ENCODE results near the gene ARID3C. TPM values are rescaled to one million over a fixed set of nuclear protein-coding genes. Genes with fewer than 3 reads are reported as not detected.

ARID3C gene
- total and polyA plus RNA-seq, 2 of the 8 experiments (the other 6 are each of a cell fraction or from before 2014, with no cell fraction given) = 0.08 TPM; not detected in 1

DNA sequence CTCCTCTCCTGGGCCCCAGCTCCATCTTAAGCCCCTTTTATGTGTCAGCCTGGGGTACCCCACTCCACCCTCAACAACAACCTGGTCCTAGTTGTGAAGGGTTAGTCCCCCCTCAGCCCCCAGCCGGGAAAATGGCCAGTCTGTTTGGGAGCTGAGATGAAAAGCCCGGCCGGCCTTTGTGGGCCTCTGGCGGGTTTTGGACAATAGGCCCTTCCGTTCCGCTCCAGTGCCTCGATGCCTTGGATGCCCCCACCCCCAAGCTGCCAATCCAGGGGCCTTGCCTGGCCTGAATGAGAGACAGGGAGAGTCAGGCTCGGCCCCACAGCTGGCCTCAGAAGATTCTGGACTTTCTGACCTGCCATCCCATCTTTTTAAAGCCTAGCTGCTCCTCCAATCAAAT lies 48.5 kb downstream of the ARID3C start:
- Histone ChIP-seq H2BK20ac (ENCODE audit: low read length) (no peak overlapping the region), H3K14ac (ENCODE audit: insufficient read length) (no peak overlapping the region), H4K5ac (ENCODE audit: insufficient read length, low read depth, low read length) (no peak overlapping the region), H3K27ac (ENCODE audit: low read depth, low read length) (no peak overlapping the region), H3K56ac (replicated peaks; ENCODE audit: insufficient read length, low read depth, low read length) (no peak overlapping the region), H3K23ac (ENCODE audit: insufficient read length) (no peak overlapping the region), H3K18ac (ENCODE audit: extremely low read depth, low read length) (no peak overlapping the region), H3K23me2 (ENCODE audit: low read depth, low read length) (peaks cover 19% of the 10 kb centered on the region; the same call in 1 of the 2 replicates), H3K4me1 (replicated peaks in 1 of 4; ENCODE audit: control insufficient read depth in 3 of 4, insufficient read depth in 4 of 4, low read length in 3 of 4) (peaks cover 12 to 42% (median 29%) of the 10 kb centered on the region in 4 experiments), H4K8ac (ENCODE audit: extremely low read depth, insufficient read depth, low read length) (no peak overlapping the region), H3K4me2 (ENCODE audit: insufficient read depth in 1 of 2, low read depth in 2 of 2, low read length in 2 of 2) (peak overlapping the region in 1 of 2 experiments; percentile 84; a peak in 2 of 4 replicates), H3K36me3 (ENCODE audit: control insufficient read depth in 2 of 4, insufficient read depth in 4 of 4, low read length in 3 of 4) (no peaks in the 10 kb centered on the region), H3K79me2 (ENCODE audit: control insufficient read depth in 1 of 2, insufficient read depth in 2 of 2, low read length in 2 of 2) (no peaks in the 10 kb centered on the region), H2BK120ac (replicated peaks; ENCODE audit: low read depth, low read length) (no peak overlapping the region), H3K4ac (replicated peaks; ENCODE audit: insufficient read length, low read depth, low read length) (no peak overlapping the region), H4K20me1 (replicated peaks in 1 of 2; ENCODE audit: control insufficient read depth in 1 of 2, insufficient read depth in 2 of 2, low read length in 2 of 2) (peaks cover 0 to 5% of the 10 kb centered on the region in 2 experiments), H3K4me3 (ENCODE audit: extremely low read depth in 1 of 4, insufficient read depth in 2 of 4, low read depth in 3 of 4, low read length in 4 of 4) (no peak overlapping the region), H3K27me3 (replicated peaks in 1 of 4; ENCODE audit: control insufficient read depth in 3 of 4, extremely low read depth in 1 of 4, insufficient read depth in 3 of 4, low read length in 3 of 4) (peaks cover 23 to 93% (median 81%) of the 10 kb centered on the region in 4 experiments), H2AFZ (ENCODE audit: low read length) (no peak overlapping the region), H3K9me3 (ENCODE audit: insufficient read depth in 2 of 2, low read depth in 1 of 2, low read length in 1 of 2) (no peaks in the 10 kb centered on the region), H3K9ac (replicated peaks in 1 of 4; ENCODE audit: extremely low read depth in 1 of 4, low read depth in 3 of 4, low read length in 3 of 4) (no peak overlapping the region), H2BK15ac (ENCODE audit: low read length) (no peak overlapping the region), H3K79me1 (ENCODE audit: low read depth, low read length) (no peaks in the 10 kb centered on the region), H2BK5ac (ENCODE audit: low read depth, low read length) (no peak overlapping the region), H4K91ac (replicated peaks; ENCODE audit: insufficient read length, low read length) (no peak overlapping the region), H2BK12ac (ENCODE audit: low read depth, low read length) (no peak overlapping the region), H2AK5ac (ENCODE audit: low read depth, low read length) (no peak overlapping the region)
- FAIRE-seq (no peak), DNase-seq (ENCODE audit: low read depth in 1 of 2, low spot score in 2 of 2) (no peak)
- 51% methylated on average over 8 of the region's 8 CpGs; no CpG with 5 or more reads in 1 of the 2 experiments for WGBS, 2 experiments (ENCODE audit: extremely low coverage in 1 of 2, insufficient coverage in 1 of 2, insufficient read length in 1 of 2, insufficient replicate concordance in 2 of 2, low coverage in 1 of 2, low lambda C conversion rate in 2 of 2, missing lambda C conversion rate in 1 of 2)
- ChIA-PET POLR2A (ENCODE audit: partially characterized antibody) (interaction anchor here (1.2 to 5.6 kb wide), 7 partner anchors 8 to 57 kb away, joined by 3 to 36 read pairs (median 6); partner anchors contain the start of genes CNTFR and SIGMAR1), CTCF (ENCODE audit: partially characterized antibody) (interaction anchor here (0.5 to 13.8 kb wide), 14 partner anchors 8 to 180 kb away, joined by 3 to 241 read pairs (median 5); partner anchors contain the start of gene CNTFR)
- TF ChIP-seq JUND (IDR thresholded peaks at IDR 0.05; ENCODE audit: low read length) (no peak), SIX5 (IDR thresholded peaks at IDR 0.05; ENCODE audit: low read depth, low read length) (no peak), EP300 (IDR thresholded peaks at IDR 0.05; ENCODE audit: borderline replicate concordance in 1 of 2, low read depth in 2 of 2, low read length in 2 of 2) (no peak)
